T-helper 22 cell (primary cell): ENCODE results near the gene MBP.
"Not testable (repeated sequence)": the region's sequence is repeated elsewhere in the genome, so short reads cannot be mapped to it uniquely, and the experiment has no call there.

Source experiments
- DNase-seq: peaks from one replicate; pipeline ENCODE4 v3.0.0-alpha.2; 2020; ENCODE audit warnings: low read depth

The MBP gene

GRCh38 chr18:76970770-76971559 is 161.6 kb downstream of the MBP start:
- no peak for DNase-seq

GRCh38 chr18:76967721-76968472 is 164.7 kb downstream of the MBP start:
- no peak for DNase-seq

- not testable (repeated sequence) for DNase-seq
Measured at GRCh38 chr18:76967299-76967698, 165.3 kb downstream of the MBP start.

GRCh38 chr18:76965555-76966151 is 166.9 kb downstream of the MBP start:
- not testable (repeated sequence) for DNase-seq

- DNase-seq = no peak
Measured at GRCh38 chr18:76963936-76964335, 168.6 kb downstream of the MBP start.

- no peak for DNase-seq
Measured at GRCh38 chr18:76962851-76963250, 169.7 kb downstream of the MBP start.

GRCh38 chr18:76960528-76961035 is 172.0 kb downstream of the MBP start:
- DNase-seq = no peak

GRCh38 chr18:76959605-76960004 is 173.0 kb downstream of the MBP start:
- no peak for DNase-seq

GRCh38 chr18:76958692-76959341 is 173.8 kb downstream of the MBP start:
- no peak for DNase-seq

GRCh38 chr18:76957384-76958355 is 174.9 kb downstream of the MBP start:
- no peak for DNase-seq

- no peak for DNase-seq
Measured at GRCh38 chr18:76956648-76957047, 175.9 kb downstream of the MBP start.

- no peak for DNase-seq
Measured at GRCh38 chr18:76955524-76956170, 176.9 kb downstream of the MBP start.

GRCh38 chr18:76953583-76954233 is 178.9 kb downstream of the MBP start:
- no peak for DNase-seq

GRCh38 chr18:76953156-76953555 is 179.4 kb downstream of the MBP start:
- no peak for DNase-seq

- DNase-seq = no peak
Measured at GRCh38 chr18:76952747-76953146, 179.8 kb downstream of the MBP start.

GRCh38 chr18:76951456-76952247 is 180.9 kb downstream of the MBP start:
- no peak for DNase-seq

GRCh38 chr18:76948345-76948744 is 184.2 kb downstream of the MBP start:
- no peak for DNase-seq

- not testable (repeated sequence) for DNase-seq
Measured at GRCh38 chr18:76944346-76944745, 188.2 kb downstream of the MBP start.
